Osteocyte (in vitro differentiated cells): ENCODE data around the gene RAMP1. TPM values are rescaled to one million over a fixed set of nuclear protein-coding genes. Genes with fewer than 3 reads are reported as not detected.
"Not testable (repeated sequence)": the region's sequence is repeated elsewhere in the genome, so short reads cannot be mapped to it uniquely, and the experiment has no call there.

ENCODE experiments used
- DNase-seq: peaks from one replicate; pipeline ENCODE4 v3.0.0; 2021; ENCODE audit warnings: mixed read lengths; ENCODE audit not compliant: unreplicated experiment; ENCODE audit errors: extremely low spot score
- H3K27ac Mint-ChIP-seq: one replicate; pipeline ENCODE4 v1.8.0; 2021; ENCODE audit warnings: mild to moderate bottlenecking, mixed read lengths; ENCODE audit not compliant: unreplicated experiment
- H3K27me3 Mint-ChIP-seq: one replicate; pipeline ENCODE4 v1.8.0; 2021; ENCODE audit warnings: mixed read lengths; ENCODE audit not compliant: unreplicated experiment
- H3K36me3 Mint-ChIP-seq: one replicate; pipeline ENCODE4 v1.8.0; 2021; ENCODE audit warnings: mixed read lengths; ENCODE audit not compliant: unreplicated experiment
- H3K4me1 Mint-ChIP-seq: one replicate; pipeline ENCODE4 v1.8.0; 2021; ENCODE audit warnings: mixed read lengths; ENCODE audit not compliant: unreplicated experiment
- H3K4me3 Mint-ChIP-seq: one replicate; pipeline ENCODE4 v1.8.0; 2021; ENCODE audit warnings: mild to moderate bottlenecking, moderate library complexity, mixed read lengths; ENCODE audit not compliant: unreplicated experiment
- H3K9me3 Mint-ChIP-seq: one replicate; pipeline ENCODE4 v1.8.0; 2021; ENCODE audit warnings: mixed read lengths; ENCODE audit not compliant: unreplicated experiment
- CTCF ChIP-seq: fragments of 200-600 bp; sonication (generic); IDR thresholded peaks from 2 replicates; pipeline ENCODE4 v1.5.0; 2021; ENCODE audit warnings: antibody characterized with exemption, mild to moderate bottlenecking, moderate library complexity
- total RNA-seq: library from RNA; stranded (reverse); gene quantifications from 2 replicates; pipeline ENCODE4 v1.2.1, GENCODE V29; 2021

RAMP1 gene
- total RNA-seq, 1 donor from 2014 or later, result 93.4 TPM

DNA sequence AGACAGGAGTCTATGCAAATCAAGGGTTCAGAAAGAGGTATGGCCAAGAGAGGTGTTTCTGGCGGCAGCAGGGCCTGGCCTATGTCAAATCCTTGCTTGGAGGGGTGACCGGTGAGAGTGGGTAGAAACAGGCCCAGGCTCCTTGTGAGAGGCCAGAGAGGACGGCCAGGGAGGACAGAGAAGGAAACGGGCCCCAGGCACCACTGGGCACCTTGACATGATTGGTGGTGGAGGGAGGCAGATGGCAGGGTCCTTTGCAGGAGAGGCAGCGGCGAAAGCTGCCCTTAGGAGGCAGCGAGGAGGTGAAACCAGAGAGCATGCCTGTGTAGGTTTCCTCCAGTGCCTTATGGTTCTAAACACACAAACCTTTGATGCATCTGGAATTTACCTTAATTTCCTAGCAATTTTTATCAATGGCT is 6.2 kb downstream of the RAMP1 start:
- Mint-ChIP-seq H3K9me3 (no peaks in the 10 kb centered on the region), H3K27ac (peak overlapping the region; percentile 96), H3K36me3 (no peaks in the 10 kb centered on the region), H3K4me1 (peaks cover 82% of the 10 kb centered on the region), H3K27me3 (no peaks in the 10 kb centered on the region), H3K4me3 (peak overlapping the region; percentile 58)
- peak; percentile 16 for TF ChIP-seq CTCF
- peak; percentile 64 for DNase-seq

- Mint-ChIP-seq H3K27me3 (no peaks in the 10 kb centered on the region), H3K9me3 (no peaks in the 10 kb centered on the region), H3K27ac (peak overlapping the region; percentile 96), H3K36me3 (no peaks in the 10 kb centered on the region), H3K4me3 (peak overlapping the region; percentile 58), H3K4me1 (peaks cover 82% of the 10 kb centered on the region)
- peak; percentile 64 for DNase-seq
- no peak for TF ChIP-seq CTCF
These were observed 6.7 kb downstream of the RAMP1 start for GRCh38 chr2:237866101-237866621.

DNA sequence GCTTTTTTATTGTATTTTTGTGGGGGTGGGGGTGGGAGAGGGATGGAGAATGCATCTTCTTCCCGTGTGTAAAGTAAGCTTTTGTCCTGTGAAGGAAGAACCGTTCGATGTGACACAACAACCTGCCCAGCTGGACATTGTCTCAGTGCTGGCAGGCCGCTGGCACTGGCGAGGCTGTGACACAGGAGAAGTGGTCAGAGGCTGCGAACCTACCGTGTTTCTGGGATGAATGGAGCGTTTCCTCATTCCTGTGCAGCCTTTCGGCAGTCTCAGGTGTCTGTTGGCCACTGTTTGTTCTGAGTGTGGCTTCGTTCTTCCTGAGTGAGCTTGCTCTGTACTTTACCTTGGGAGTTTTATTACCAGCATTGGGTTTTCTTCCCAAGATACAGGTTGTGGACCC is 8.0 kb downstream of the RAMP1 start:
- no peaks in the 10 kb centered on the region for H3K36me3 Mint-ChIP-seq
- TF ChIP-seq CTCF, result no peak
- no peak overlapping the region for H3K4me3 Mint-ChIP-seq
- no peaks in the 10 kb centered on the region for H3K27me3 Mint-ChIP-seq
- H3K4me1 Mint-ChIP-seq, result peaks cover 74% of the 10 kb centered on the region
- peak overlapping the region; percentile 96 for H3K27ac Mint-ChIP-seq
- no peaks in the 10 kb centered on the region for H3K9me3 Mint-ChIP-seq
- DNase-seq, result peak; percentile 68

- not testable (repeated sequence) for DNase-seq, H3K4me3 Mint-ChIP-seq, H3K9me3 Mint-ChIP-seq, H3K27me3 Mint-ChIP-seq, H3K36me3 Mint-ChIP-seq
- Mint-ChIP-seq H3K4me1 (peaks cover 75% of the 10 kb centered on the region), H3K27ac (peak overlapping the region; percentile 43)
These were observed 8.7 kb downstream of the RAMP1 start for GRCh38 chr2:237868074-237868473.

DNA sequence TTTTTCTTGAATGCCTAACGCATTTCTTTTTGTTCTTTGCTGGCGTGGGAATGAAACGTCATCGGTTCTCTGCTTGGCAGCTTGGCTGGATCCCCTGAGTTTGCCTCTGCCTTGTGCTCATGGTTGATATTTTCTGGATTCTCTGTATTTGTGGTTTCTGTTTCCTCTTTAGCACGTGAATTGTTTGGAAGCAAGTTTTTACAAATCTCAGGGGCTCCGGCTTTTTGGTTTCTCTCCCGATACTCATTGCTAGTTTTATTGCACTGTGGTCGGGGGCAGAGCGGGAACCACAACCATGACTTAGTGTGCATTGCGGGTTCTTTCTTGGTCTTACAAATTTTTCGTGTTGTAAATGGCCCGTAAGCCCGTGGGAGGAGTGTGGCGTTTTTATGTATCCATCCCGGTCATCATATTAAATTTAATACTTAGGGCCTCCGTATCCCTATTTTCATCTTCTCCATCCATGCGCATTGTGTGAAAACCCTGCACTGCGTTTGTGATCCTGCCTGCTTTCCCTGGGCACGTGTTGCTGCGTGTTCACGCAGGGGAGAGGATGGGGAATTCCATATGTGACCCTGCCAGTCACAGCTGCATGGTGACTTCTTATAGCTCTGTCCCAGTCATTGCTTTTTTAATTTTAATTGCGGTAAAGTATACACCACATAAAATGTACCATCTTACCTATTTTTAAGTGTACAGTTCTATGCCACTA is 9.4 kb downstream of the RAMP1 start:
- Mint-ChIP-seq H3K27ac (peak overlapping the region; percentile 43), H3K27me3 (no peaks in the 10 kb centered on the region), H3K9me3 (no peaks in the 10 kb centered on the region), H3K36me3 (no peaks in the 10 kb centered on the region), H3K4me3 (no peak overlapping the region), H3K4me1 (peaks cover 76% of the 10 kb centered on the region)
- DNase-seq, result no peak
- TF ChIP-seq CTCF, result no peak
